ENCODE results near the gene FGGY.
"Not testable (repeated sequence)": the region's sequence is repeated elsewhere in the genome, so short reads cannot be mapped to it uniquely, and the experiment has no call there.

Gene FGGY

DNA sequence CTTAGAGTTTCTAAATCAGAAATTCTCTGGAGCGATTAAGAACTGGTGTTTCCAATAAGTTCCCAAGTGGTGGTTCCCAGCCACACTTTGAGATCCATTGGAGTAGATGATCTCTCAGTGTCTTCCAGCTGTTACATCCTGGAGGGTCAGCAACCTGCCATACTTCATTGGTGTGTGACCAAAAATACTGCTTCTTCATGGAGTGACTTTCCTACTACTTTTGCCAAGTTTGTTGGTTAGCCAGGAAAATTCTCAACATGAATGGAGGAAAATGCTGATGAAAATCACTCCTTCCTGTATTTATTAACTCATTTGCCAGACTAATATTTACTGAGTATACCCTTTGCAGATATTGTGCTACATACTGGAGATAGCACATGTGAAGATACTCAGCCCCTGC is 186.1 kb downstream of the FGGY start:
- no peak for DNase-seq (ENCODE audit: low spot score)

DNA sequence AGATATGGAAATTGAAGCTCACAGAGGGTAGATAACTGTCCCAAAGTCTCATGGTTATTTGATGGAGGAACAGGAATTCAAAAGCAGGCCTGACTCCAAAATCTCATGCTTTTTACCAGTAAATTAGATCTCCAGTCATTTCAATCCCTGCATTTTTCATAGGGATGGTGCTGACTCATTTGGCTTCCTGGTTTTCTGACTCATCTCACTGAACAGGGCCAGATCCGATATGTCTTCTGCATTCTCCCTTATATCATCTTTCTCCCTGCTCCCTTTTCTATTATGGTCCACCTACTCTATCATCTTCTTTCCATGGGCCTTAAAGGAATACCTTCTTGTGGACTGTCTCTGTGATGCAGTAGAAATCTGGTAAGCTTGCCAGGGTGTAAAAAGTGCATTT is 187.2 kb downstream of the FGGY start:
- DNase-seq (ENCODE audit: low spot score): no peak

DNA sequence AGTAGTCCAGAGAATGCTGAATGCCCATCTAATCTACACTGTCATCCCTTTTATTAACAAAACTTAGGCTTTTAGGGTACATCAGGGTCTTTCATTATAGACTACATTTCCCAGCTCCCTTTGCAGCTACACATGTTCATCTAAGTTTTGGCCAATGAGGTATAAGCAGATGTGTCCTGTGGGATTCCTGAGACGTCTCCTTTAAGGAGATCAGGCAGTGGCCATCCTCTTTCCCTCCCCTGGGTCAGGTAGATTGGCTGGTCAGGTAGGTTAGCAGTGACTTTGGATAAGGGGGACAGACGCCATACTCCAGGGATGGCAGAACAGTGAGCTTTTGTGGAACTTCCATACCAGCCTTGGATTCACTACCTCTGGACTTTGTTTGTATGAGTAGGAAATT is 188.3 kb downstream of the FGGY start:
- no peak for DNase-seq (ENCODE audit: low spot score)

DNA sequence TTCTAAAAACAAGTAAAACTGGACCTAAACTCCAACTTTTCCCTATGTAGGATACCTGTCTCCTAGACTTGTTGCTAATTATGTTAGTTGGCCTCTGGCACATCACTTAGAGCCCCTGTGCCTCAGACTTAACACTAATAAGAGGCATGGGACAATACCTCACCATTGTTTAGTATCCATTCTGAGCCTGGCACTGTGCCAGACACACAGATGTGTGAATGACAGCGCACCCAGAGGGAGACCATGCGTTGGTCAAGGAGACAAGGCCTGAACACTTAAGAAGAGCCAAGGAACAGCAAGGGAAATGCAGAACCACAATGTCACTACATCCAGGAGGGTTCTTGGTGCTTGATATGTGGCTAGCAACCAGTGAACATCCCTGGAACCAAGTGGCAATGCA is 189.1 kb downstream of the FGGY start:
- no peak for DNase-seq (ENCODE audit: low spot score)

DNA sequence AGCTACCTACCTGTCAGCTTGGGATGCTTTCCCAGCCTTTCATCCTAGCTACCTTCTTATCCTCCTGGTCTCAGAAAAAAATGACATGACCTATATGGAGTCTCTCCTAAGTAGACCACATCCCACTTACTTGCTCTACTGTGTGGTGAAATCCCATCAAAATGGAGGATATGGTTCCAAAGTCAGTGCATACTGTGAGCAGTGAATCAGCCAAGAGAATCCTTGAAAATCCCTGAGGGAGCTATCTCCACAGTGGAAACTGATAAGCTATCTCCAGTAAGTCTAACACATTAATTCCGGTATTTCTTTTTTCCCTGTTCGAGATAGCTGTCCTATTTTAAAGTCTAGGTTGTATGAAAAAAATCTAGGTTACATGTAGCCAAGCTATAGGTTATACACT is 189.7 kb downstream of the FGGY start:
- DNase-seq (ENCODE audit: low spot score): no peak

DNA sequence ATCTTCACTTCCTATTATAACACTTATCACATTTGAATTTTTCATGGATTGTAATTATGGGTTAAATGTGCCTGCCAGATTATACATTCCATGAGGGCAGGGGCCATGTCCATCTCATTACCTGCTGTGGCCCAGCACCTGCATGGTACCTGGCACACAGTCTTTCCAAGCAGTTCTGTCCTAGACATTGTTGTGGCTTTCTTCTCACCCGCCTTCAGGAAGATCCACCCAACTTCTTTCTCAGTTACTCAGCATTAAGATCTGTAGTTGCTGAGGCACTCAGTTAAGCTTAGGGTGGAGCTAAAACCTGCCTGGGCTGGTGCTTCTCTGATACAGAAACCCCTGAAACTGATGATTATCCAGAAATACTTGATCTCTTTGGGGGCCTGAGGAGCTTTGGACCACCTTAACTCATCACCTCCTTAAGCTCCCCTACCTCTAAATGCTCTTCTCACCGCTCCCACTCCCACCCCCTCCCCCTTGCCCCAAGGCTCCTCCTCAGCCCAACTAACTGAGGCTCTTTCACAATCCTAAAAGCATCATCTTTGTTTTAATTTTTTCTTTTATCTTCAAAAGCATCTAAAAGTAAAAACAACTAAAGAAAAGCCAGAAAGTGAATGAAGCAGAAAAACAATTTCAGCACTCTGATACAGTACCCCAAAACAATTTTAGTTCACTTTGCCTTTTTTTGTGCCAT is 190.6 kb downstream of the FGGY start:
- DNase-seq (ENCODE audit: low spot score): no peak

DNA sequence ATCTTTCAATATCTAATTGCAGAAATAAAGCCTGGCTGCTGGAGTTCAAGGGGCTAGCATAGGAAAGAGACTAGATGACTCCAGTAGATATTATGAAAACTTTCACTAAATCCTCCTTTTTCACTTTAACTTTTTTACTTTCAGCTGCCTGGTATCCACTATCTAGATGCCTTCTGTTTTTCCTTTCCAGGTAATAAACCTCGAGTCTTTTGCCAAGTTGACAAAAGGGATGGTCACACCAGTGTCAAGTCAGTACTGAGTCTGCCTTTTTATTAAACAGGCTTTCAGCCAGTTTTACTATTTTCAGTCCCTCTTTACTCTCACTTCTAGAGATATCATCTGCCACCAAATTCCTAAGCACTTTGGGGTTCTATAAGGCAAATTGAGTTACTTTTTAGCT is 195.6 kb downstream of the FGGY start:
- DNase-seq (ENCODE audit: low spot score): no peak

DNA sequence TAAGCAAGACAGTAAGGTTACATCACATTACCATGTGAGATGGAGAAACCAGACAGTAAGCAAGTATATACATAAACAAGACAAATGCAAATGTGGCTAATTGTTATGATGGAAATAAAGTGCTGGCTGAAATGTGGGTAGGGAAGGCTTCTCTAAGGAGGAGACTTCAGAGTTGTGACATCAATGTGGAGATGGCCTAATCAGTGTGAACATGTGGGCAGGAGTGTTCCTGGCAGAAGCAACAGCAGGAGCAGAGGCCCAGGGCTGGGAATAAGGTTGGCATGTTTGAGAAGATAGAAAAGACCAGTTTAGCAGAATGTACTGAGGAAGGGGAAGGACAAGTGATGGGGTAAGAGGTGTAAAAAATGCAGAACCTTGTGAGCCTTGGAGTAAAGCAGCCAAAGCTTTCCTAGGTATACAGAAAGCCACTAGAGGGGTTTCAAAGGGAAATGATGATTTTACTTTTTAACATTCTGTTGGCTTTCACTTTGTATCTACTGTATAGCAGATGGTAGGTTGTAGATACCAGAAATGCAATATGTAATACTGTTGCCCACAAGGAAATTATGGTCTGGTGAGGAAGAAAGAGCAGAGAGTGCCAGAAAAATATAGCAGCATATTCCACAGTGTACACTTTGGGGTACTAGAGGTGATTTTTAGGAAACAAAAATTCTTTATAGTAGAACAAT is 197.4 kb downstream of the FGGY start:
- no peak for DNase-seq (ENCODE audit: low spot score)

DNA sequence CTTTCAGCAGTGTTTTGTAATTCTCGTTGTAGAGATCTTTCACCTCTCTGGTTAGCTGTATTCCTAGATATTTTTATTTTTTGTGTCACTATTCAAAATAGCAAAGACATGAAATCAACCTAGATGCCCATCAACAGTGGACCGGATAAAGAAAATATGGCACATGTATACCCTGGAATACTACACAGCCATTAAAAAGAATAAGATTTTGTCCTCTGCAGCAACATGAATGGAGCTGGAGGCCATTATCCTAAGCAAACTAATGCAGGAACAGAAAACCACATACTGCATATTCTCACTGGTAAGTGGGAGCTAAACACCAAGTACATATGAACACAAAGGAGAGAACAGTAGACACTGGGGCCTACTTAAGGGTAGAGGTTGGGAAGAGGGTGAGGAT is 199.3 kb downstream of the FGGY start:
- not testable (repeated sequence) for DNase-seq (ENCODE audit: low spot score)

DNA sequence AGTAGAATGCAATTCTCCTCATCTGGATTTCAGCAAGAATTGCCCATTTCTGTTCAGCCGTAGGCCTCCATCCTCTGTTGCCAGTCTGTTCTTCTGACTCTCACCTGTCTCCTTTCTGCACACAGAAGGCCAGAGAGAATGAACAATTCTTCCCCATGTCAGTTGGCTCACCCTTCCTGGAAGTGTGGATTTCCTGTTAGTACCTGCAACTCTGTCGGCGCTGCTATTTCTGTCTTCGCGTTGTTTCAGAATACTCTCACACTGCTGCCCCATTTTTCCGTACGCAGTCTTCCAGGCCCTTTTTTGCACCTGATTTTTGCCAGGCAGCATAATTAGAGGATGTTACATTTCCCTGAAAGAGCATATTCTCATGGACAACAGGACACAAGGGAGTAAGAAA is 200.7 kb downstream of the FGGY start:
- no peak for DNase-seq (ENCODE audit: low spot score)

DNA sequence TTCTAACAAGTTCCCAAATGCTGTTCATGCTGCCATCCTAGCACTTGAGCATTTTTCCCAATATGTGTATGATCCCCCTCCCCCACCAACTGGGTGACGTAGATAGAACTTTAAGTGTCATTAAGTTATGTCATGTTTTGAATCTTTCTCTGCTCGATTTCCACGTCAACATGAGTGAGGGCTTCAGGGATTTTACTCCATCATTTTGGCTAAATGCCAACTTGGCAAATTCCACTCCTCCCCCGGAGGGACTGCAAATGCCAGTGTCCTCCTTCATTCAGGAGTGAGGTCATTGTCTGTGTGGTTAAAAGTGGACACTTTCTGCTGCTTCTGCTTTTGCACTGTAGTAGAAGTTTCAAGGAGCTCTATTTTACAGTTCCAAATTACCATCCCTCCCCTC is 201.7 kb downstream of the FGGY start:
- DNase-seq (ENCODE audit: low spot score): no peak

DNA sequence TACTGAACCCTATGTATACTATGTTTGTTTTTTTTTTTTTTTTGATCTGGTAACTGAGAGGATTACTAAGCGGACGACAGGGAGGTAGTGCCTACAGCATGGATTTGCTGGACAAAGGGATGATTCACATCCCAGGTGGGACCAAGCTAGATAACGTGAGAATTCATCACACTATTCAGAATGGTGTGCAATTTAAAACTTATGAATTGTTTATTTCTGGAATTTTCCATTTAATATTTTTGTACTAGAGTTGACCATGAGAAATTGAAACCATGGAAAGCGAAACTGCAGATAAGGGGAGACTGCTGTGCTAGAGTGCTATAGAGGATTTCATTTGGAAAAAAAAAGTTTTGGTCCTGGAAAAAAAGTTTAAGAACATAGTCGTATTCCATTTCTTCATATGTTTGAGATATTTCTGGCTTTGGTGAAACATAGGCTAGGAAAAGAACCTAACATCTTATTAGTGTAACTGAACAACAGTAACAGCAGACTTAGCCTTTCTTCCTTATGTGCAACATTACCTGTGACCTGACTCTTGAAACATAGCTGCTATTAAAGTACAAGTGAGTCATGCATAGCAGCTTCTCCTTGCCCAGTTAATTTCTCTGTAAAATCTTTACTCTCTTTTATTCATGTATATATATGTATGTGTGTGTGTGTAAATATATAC is 202.5 kb downstream of the FGGY start:
- peak; percentile 40 for DNase-seq (ENCODE audit: low spot score)

DNA sequence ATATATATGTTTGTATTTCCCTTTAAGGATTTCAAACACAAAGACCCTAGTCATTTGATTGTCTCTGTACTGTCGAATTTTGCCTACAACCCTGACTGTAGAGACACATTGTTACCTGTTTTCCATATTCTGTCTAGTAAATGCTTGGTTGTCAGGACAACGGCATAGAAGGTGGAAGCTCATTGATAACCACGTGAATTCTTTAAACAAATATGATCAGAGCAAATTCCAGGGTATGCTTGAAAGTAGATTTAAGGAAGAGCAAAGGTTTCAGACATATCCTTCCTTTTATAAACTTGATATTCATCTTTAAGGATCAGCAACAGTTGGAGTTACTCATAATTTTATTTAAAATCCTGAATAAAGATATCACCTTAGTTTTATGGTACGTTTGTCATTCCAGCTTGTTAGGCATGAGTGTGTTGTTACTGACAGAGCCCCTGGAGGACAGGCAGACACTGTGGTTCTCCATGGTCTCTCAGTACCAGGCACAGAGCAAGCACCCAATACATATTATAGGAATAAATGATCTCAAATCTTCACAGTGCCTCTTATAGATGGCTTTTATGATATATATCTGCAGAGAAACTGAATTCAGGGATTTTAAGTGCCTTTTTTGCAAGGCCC is 203.2 kb downstream of the FGGY start:
- no peak for DNase-seq (ENCODE audit: low spot score)

DNA sequence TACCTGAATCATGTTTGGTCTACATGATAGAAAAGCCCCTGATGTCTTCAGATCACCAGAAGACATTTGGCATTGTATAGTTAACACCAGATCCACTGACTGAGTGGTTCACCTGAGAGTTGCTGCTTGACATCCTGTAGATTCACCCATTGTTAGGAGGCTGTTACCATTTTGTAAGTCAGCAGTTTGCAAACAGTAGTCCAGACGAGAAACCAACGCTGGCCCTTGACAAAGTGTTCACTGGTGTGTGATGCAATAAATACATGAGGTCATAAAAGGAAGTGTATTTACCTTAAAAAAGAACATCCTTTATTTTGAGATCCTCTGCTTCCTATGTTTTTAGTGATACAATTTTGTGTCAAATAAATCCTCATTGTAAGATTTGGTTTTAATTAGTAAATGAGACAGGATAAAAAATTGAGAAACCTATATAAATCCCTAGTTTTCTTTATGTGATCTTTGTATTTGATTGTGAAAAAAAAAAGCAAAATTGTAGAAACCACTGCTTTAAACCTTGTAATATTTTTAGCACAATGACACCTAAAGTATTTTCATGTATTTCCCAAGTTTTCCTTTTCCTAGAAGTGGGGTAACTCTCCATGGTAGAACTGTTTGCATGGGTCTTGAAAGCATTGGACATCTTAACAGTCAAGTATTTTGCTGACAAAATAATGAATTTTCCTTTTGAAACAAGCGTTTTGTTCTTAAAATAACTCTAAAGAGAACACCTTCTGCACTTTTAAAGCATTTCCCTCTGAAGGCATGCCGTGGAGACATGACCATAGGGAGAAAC is 204.3 kb downstream of the FGGY start:
- DNase-seq (ENCODE audit: low spot score): no peak

DNA sequence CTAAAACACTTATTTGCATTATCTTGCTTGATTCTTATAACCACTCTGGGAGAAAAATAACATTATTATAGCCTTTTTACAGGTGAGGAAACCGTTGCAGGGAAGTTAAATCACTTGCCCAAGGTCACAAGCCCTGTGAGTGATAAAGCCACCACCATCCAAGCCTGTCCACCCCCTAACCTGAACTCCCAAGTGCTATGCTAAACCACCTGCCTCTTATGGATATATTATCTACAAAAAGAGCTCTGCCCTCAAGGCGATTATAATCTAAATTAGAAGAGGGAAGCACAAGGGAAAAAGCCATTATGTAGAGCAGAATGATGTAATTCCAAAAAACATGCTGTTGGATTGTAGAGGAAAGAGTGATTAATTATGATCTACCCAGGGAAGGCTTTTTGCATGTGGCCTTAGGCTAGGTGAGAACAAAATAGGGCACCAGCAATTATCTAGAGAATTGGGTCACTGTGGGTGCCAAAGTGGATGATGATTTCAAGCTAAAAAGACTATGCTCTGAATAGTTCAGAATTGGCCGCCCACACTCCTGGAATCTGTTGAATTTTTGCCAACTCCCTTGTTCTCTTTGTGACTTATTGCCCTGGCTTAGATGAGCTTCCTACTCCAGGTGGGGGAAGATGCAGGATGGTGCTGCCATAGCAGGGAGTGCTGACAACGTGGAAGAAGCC is 205.3 kb downstream of the FGGY start:
- no peak for DNase-seq (ENCODE audit: low spot score)

DNA sequence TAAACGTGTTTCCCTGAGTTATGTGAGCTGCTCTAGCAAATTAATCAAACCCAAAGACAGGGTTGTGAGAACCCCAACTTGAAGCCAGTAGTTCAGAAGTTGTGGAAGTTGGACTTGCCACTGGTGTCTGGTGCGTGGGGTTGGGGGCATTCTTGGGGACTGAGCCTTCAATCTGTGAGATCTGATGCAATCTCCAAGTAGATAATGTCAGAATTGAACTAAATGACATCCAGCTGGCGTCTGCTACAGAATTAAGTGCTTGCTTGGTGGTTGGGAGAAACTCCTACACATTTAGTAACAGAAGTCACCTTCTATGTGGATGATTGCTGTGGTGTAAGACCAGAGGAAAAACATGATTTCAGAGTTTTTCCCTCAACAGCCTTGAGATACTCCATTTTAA is 207.4 kb downstream of the FGGY start:
- no peak for DNase-seq (ENCODE audit: low spot score)

DNA sequence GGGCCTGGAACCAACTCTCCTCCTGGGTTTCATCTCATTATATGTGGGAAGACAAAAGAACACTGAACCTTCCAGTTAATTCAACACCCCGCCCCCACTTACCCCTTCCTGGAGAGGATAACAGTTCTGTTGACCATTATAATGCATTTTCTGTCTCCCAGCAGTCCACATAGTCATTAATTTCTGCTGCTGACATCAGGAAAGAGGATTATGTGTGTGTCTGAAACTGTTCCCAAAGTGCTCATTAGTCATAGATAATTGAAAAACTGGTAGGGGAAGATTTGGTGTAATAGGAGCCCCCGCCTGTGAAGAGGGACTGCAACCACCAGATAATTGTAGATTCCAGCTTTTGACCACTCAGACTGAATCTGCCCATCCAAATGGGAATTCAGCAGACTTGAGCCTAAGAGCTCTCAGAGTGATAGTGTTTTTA is 208.7 kb downstream of the FGGY start:
- no peak for DNase-seq (ENCODE audit: low spot score)

DNA sequence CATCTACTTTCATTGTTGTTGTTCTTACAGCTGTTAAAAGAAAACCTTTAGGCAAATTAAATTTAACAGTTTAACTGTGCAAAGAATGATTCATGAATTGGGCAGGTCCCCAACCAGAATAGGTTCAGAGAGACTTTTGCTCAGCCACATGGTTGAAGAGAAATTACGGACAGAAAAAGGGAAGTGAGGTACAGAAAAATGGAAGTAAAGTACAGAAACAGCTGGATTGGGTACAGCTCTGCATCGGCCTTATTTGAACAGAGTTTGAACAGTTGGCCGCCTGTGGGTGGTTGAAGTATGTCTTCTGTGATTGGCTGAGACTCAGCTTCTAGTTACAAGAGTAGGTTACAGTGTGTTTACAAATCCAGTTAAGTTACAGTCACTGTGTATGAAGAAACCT is 210.1 kb downstream of the FGGY start:
- DNase-seq (ENCODE audit: low spot score): no peak

DNA sequence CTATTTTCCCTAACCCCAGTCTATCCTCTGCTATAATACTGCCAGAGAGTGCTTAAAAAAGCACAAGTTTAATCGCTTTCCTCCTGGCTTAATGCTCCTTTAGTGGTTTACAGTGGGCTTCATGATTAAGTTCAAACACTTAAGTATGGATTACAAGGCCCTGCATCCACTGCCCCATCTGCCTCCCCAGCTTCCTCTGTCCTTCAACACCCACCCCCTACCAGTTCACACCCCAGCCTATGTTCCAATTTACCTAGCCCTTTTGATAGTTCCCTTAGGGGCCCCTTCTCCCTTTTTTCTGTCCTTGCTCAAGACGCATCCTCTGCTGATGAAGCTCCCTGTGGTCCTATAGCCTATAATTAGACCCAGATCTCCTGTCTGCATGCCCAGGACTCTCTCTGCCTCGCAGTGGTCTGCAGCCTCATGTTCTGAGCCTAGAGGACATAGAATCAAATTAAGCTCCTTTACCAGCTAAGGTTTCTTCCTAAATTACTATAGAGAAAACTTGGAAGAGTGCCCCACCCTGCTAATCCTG is 212.5 kb downstream of the FGGY start:
- no peak for DNase-seq (ENCODE audit: low spot score)

DNA sequence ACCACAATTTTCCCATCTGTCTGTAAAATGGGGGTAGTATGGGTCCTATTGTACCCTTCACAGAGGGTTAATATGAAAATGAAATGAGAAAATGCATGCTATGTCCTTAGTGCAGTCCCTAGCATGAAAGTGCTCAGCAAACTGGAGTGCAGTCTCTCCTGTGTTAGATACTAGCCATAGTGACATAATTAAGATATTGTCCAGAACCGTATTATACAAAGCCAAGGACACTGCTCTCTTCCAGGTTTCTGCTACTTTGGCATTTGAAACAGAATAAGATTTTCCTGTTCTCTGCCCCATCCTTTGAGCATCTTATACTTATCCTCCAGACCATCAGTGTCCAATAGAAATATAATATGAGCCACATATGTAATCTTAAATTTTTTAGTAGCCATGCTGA is 213.4 kb downstream of the FGGY start:
- DNase-seq (ENCODE audit: low spot score): no peak
